Neutrophil (primary cell): ENCODE results near the gene PADI2.
A peak's percentile ranks its signal among the peaks of the same experiment; 100 is the strongest.

Source experiments
- H3K27ac ChIP-seq: fragments of 200-600 bp; sonication (generic); 2 replicates; pipeline ENCODE4 v1.5.1; 2016; ENCODE audit warnings: mild to moderate bottlenecking, moderate library complexity
- H3K27me3 ChIP-seq: fragments of 200-600 bp; sonication (generic); 2 replicates; pipeline ENCODE4 v1.6.0; 2016; ENCODE audit warnings: mild to moderate bottlenecking
- H3K36me3 ChIP-seq: fragments of 200-600 bp; sonication (generic); 2 replicates; pipeline ENCODE4 v1.5.1; 2017
- H3K4me1 ChIP-seq, 2 experiments: fragments of 200-600 bp in 1 of 2; sonication (generic) in 1 of 2; 1 replicate in 1 of 2; 2 replicates in 1 of 2; pipeline versions ENCODE4 v1.5.1 to v1.6.1; 2013 to 2016; ENCODE audit warnings: low read depth in 1 of 2, low read length in 1 of 2, mild to moderate bottlenecking in 1 of 2, moderate library complexity in 1 of 2; ENCODE audit not compliant: control insufficient read depth in 1 of 2, insufficient read depth in 1 of 2
- H3K4me3 ChIP-seq, 2 experiments: fragments of 200-600 bp in 1 of 2; sonication (generic) in 1 of 2; 1 replicate in 1 of 2; 2 replicates in 1 of 2; pipeline ENCODE4 v1.5.1; 2013 to 2016; ENCODE audit warnings: low read depth in 1 of 2, low read length in 1 of 2, mild to moderate bottlenecking in 1 of 2, moderate library complexity in 1 of 2
- H3K9me3 ChIP-seq: fragments of 200-600 bp; sonication (generic); 2 replicates; pipeline ENCODE4 v1.5.1; 2016
- TF ChIP-seq, protein P1 (sequence below): fragments of 200-600 bp; sonication (generic); IDR thresholded peaks from 2 replicates; pipeline ENCODE4 v1.5.1; 2016; ENCODE audit warnings: antibody characterized with exemption

The PADI2 gene

DNA sequence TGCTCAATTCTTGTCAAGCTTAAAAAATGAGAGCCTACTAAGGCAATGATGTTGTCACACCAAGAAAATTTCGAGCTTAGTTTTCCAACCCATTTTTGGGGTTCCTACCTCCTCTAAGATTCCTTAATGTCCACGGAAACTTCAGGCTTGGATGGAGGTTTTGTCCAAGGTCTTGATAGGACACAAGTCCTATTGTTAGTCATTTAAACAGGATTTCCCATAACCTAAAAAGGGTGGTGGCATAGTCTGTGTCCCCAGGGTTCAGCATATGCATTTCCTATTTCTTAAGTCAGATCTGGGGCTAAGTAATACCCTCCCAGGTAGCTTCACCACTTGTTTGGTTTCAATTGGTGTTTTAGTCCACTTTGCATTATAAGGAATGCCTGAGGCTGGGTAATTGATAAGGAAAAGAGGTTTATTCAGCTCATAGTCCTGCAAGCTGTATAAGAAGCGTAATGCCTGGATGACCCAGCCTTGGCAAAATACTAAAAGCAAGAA, 10.9 kb upstream of the PADI2 start:
- H3K27me3 ChIP-seq: no peaks in the 10 kb centered on the region
- H3K27ac ChIP-seq: no peak overlapping the region
- H3K4me1 ChIP-seq: peaks cover 15 to 23% of the 10 kb centered on the region in 2 experiments
- H3K36me3 ChIP-seq: no peaks in the 10 kb centered on the region
- no peaks in the 10 kb centered on the region for H3K9me3 ChIP-seq
- no peak overlapping the region for H3K4me3 ChIP-seq
- TF ChIP-seq, protein P1, sequence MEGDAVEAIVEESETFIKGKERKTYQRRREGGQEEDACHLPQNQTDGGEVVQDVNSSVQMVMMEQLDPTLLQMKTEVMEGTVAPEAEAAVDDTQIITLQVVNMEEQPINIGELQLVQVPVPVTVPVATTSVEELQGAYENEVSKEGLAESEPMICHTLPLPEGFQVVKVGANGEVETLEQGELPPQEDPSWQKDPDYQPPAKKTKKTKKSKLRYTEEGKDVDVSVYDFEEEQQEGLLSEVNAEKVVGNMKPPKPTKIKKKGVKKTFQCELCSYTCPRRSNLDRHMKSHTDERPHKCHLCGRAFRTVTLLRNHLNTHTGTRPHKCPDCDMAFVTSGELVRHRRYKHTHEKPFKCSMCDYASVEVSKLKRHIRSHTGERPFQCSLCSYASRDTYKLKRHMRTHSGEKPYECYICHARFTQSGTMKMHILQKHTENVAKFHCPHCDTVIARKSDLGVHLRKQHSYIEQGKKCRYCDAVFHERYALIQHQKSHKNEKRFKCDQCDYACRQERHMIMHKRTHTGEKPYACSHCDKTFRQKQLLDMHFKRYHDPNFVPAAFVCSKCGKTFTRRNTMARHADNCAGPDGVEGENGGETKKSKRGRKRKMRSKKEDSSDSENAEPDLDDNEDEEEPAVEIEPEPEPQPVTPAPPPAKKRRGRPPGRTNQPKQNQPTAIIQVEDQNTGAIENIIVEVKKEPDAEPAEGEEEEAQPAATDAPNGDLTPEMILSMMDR: no peak

DNA sequence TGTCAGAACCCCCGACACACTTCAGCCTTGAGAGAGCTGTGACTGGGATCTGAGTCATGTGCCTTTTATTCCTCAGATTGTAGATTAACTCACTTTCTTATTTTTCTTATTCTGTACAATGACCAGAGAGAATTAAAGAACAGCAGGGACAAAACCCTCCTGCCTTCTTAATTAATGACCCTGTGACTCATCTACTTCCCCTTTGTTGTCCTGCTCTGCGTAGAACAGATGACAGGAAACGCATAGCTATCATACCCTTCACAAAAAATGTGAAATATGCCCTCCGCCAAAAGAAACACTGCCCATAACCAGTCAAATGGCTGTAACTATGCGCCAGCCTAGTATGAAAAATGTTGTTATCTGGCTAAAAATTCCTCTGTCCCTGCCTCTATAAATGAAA, 9.1 kb upstream of the PADI2 start:
- no peaks in the 10 kb centered on the region for H3K9me3 ChIP-seq
- peak overlapping the region; percentile 33 to 45 for H3K4me3 ChIP-seq
- H3K27me3 ChIP-seq: no peaks in the 10 kb centered on the region
- TF ChIP-seq, protein P1: no peak
- peak overlapping the region; percentile 52 for H3K27ac ChIP-seq
- peaks cover 25 to 36% of the 10 kb centered on the region in 2 experiments for H3K4me1 ChIP-seq
- H3K36me3 ChIP-seq: no peaks in the 10 kb centered on the region

GRCh38 chr1:17125756-17126237, 6.5 kb upstream of the PADI2 start:
- peak overlapping the region; percentile 8 for H3K27ac ChIP-seq
- TF ChIP-seq, protein P1: peak; percentile 91
- H3K4me3 ChIP-seq: peak overlapping the region in 1 of 2 experiments; percentile 14
- H3K4me1 ChIP-seq: peaks cover 51 to 62% of the 10 kb centered on the region in 2 experiments
- H3K36me3 ChIP-seq: no peaks in the 10 kb centered on the region
- H3K9me3 ChIP-seq: no peaks in the 10 kb centered on the region
- no peaks in the 10 kb centered on the region for H3K27me3 ChIP-seq

- H3K4me1 ChIP-seq: peaks cover 66 to 75% of the 10 kb centered on the region in 2 experiments
- no peaks in the 10 kb centered on the region for H3K27me3 ChIP-seq
- H3K27ac ChIP-seq: peak overlapping the region; percentile 56
- TF ChIP-seq, protein P1: no peak
- no peaks in the 10 kb centered on the region for H3K9me3 ChIP-seq
- H3K4me3 ChIP-seq: peak overlapping the region in 1 of 2 experiments; percentile 18
- H3K36me3 ChIP-seq: no peaks in the 10 kb centered on the region
These were observed 4.2 kb upstream of the PADI2 start for GRCh38 chr1:17123196-17124045.

DNA sequence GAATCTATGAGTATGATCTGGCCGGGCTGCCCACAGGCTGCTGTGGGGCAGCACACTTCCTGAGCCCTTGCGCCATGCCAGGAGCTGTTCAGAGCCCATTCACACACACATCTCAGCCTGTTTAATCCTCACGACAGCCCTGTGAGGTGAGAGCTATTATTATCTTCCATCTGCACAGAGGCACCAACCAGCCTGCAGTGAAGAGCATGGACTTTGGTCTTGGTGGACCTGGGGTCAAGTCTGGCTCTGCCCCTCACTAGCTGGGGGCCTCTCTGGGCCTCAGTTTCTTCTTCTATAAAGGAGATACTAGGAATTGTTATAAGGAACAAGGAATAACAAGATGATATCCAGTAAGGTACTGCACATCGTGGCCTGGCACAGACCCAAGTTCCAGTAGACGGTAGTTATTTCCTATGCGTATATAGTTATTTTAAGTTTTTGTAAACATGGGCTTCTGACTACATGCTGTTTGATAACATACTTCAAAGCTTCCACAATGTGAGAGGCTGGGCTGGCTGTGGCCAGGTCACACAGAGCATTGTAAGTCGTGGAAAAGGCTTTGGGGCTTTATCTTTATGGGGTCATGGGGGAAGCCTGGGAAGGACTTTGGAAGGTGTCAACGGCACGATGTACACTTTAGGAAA, 3.4 kb upstream of the PADI2 start:
- Histone ChIP-seq H3K4me1 (peaks cover 71 to 77% of the 10 kb centered on the region in 2 experiments), H3K27ac (peak overlapping the region; percentile 56), H3K9me3 (no peaks in the 10 kb centered on the region), H3K4me3 (peak overlapping the region in 1 of 2 experiments; percentile 18), H3K27me3 (no peaks in the 10 kb centered on the region), H3K36me3 (no peaks in the 10 kb centered on the region)
- TF ChIP-seq, protein P1: no peak
